GM21737 (cell line): Measurements from ENCODE around the gene TARM1.
"Not testable (repeated sequence)": the region's sequence is repeated elsewhere in the genome, so short reads cannot be mapped to it uniquely, and the experiment has no call there.

ENCODE experiments used
- ATAC-seq: cut with Tn5 transposase; IDR thresholded peaks from one replicate; pipeline ENCODE4 v1.9.1; 2021; ENCODE audit warnings: mild to moderate bottlenecking, moderate library complexity; ENCODE audit not compliant: unreplicated experiment

Gene TARM1

DNA sequence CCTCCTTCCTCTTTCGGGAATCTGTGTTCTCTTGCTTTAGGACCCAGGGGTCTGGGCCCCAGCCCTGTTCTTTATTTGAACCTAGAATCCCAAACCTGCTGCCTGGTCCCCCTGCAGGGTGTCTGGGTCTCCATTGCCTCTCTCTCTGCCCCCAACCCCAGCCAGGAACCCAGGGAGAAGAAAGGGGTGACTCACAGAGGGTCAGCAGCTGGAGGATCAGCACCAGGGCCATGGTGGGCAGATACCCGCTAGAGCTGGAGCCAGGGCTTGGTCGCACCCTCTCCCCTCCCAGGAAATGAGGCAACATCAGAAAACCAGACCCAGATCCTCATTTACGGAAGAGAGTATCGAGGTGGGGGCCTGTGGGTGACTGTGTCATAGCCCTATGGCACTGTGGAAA, 19.4 kb upstream of the TARM1 start, which contains the start of gene OSCAR:
Gene OSCAR (minus strand): TSS at position 243 of the 400 bp plus-strand sequence. CDS start 11 bp downstream, at position 232.
- ATAC-seq, result no peak

DNA sequence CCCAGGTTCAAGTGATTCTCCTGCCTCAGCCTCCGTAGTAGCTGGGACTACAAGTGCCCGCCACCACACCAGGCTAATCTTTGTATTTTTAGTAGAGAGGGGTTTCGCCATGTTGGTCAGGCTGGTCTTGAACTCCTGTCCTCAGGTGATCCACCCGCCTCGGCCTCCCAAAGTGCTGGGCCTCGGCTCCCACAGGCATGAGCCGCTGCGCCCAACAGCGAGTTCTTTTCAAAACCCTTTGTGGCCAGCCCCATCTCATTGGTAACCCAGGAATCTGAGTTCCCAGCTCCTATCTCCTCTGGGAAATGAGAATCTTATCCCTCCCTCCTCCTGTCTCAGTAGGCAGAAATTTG, 18.7 kb upstream of the TARM1 start:
- not testable (repeated sequence) for ATAC-seq

DNA sequence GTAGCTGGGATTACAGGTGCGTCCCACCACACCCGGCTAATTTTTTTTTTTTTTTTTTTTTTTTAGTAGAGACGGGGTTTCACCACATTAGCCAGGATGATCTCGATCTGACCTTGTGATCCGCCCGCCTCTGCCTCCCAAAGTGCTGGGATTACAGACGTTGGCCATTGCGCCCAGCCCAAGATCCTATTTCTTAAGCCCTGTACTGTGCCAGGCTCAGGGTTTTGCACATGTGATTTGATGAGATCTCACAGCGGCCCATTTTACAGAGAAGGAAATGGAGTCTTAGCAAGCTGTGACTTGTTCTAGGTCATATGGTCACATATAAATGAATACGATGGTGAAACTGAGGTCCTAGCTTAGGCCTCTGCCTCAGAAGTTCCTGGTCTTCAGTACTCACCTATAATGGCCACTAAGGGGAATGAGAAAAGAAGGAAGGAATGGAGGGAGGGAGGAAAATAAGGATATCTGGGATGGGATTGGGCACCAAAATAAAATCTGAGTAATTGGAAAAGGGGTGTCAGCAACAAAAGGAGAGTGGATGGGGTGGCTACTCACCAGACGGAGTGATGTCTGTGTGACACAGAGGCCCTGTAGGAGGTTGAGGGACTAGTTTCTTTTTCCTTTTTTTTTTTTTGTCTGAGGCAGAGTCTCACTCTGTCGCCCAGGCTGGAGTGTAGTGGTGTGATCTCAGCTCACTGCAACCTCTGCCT, 18.2 kb upstream of the TARM1 start:
- no peak for ATAC-seq

DNA sequence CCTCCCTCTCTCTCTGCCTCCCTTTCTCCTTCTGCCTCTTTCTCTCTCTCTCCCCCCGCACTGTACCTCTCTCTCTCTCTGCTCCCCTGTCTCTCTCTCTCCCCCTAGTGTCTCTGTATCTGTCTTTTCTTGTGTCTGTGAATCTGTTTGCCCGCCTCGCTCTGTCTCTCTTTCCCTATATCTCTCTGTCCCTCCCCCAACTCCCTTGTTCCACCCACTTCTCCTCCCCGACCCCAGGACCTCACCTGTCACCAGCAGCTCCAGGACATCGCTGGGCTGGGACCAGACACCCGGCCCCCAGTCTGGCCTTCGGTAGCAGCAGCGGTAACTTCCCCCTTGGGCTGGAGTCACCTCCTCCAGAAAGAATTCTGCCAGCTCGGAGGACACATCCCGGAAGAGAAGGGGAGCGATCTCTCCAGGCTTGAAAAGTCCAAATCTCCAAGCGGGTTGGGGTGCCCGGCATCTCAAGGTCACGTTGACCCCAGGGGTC, 15.5 kb upstream of the TARM1 start:
- no peak for ATAC-seq

DNA sequence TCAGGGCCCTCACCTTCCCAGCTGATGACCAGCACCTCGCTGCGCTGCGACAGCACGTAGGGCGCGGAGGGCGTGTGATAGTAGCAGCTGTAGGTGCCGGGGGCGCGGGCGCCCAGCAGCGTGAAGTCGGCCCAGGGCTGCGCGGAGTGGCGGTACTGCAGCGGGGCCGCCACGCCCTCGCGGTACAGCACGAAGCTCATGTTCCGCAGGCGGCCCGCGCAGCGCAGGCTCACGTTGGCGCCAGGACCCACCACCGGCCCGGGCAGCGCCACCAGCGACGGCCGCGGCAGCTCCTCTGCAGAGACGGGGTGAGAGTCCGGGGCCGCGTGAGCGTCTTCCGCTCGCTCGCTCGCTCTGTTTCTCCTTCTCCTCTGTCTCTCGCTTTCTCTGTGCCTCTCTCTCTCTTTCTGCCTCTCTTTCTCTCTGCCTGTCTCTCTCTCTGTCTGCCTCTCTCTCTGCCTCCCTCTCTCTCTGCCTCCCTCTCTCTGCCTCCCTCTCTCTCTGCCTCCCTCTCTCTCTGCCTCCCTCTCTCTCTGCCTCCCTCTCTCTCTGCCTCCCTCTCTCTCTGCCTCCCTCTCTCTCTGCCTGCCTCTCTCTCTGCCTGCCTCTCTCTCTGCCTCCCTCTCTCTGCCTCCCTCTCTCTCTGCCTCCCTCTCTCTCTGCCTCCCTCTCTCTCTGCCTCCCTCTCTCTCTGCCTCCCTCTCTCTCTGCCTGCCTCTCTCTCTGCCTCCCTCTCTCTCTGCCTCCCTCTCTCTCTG, 14.9 kb upstream of the TARM1 start:
- not testable (repeated sequence) for ATAC-seq

DNA sequence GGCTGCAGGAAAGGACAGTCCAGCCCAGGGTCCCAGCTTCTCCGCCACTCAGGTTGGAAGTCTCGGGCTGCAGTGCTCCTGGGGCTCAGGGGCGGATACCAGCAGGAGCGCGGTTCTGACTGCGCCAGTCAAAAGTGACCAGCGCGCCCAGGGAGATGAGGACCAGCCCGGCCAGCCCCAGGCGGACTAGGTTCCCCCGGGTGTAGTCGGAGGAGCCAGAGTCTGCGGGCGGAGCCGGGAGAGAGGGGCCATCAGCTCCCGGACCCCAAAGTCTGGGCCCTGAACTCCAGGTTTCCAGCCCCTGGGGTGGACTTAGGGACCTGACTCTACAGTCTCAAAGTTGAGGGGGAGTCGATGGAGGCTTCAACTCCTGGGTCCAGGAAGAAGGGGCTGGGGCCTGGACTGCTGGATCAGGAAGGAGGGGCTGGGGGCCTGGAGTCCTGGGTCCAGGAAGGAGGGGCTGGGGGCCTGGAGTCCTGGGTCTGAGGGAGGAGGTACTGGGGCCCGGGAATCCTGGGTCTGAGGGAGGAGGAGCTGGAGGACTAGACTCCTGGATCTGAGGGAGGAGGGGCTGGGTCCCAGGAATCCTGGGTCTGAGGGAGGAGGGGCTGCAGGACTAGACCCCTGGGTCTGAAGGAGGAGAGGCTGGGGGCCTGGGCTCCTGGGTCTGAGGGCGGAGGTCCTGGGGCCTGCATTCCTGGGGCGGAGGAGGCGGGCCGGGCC, 14.1 kb upstream of the TARM1 start:
- no peak for ATAC-seq

DNA sequence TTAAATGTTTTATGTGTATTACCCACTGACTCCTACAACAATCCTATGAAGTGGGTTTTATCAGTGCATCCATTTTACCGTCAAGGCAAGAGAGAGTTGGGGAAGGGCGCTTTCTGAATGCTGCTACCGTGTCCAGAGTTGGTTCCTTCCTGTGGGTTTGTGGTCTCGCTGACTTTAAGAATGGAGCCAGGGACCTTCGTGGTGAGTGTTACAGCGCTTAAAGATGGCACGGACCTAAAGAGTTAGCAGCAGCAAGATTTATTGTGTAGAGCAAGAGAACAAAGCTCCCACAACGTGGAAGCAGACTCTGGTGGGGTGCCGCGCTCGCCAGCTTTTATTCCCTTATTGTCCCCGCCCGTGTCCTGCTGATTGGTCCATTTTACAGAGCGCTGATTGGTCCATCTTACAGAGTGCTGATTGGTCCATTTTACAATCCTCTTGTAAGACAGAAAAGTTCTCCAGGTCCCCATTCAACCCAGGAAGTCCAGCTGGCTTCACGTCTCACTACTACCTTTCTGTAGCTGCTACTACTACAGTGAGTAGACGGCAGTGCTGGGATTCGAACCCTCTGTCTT, 13.3 kb upstream of the TARM1 start:
- ATAC-seq, result no peak

DNA sequence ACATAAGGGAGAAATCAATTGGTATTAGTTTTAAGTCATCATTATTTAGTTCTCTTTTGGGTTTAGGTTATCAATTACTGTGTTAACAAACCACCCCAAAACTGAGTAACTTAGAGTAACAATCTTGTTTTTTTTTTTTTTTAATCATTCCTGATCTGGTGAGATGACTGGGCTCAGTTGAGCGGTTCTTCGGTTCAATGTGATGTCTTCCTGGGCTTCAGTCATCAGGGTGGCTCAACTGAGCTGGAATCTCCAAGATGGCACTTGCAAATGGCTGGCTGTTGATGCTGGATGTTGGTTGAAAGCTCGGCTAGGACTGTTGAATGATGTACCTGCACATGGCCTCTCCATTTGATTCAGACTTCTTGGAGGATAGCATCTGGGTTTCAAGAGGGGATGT, 3.2 kb upstream of the TARM1 start:
- ATAC-seq, result no peak

DNA sequence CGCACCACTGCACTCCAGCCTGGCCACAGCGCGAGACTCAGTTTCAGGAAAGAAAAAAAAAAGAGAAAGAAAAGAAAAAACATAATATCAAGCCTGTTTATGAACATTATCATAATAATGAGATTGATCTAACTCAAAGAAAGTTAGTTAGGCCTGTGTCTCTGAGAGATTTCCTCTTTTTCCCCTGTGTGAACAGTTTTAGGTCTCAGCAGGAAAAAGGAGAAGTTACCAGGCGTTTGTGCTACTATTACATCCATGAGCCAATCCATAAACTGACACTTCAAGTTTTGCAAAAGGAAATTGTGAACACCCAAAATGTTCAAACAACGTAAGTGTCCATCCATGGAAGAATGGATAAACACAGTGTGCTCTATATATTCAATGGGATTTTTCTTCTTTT, 3.8 kb downstream of the TARM1 start:
- no peak for ATAC-seq

DNA sequence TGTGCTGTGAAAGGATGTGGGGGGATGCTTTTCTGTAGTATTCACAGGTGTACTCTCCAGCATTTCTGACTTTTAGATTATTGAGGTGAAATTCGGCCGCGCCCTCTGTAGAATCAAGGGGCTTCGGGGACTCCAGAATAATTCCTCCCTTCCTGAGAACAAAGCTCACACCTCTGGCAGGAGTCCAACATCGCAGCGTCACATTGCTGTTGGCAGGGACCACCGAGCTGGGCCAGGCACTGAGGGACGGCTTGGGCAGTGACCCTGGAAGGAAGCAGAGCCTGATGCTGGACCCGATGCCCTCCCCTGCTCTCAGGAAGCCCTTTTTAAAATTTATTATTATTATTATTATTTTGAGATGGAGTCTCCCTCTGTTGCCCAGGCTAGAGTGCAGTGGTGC, 6.3 kb downstream of the TARM1 start:
- ATAC-seq, result no peak

DNA sequence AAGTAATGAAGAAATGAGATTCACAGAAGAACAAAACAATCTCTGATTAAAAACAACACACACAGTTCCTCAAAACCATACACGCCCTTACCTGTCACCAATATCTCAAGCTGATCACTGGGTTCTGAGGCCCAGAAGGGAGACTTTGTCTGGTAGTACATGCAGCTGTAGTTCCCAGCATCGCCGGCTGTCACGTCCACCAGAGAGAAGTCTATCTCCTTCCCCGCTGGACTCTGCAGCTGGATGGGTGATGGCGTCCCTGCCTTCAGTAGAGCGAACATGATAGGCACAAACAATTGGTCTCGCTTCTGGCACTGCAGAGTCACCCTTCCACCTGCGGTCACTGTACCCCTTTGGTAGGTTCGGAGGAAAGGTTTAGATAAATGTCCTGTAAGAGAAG, 7.3 kb downstream of the TARM1 start:
- ATAC-seq, result no peak

DNA sequence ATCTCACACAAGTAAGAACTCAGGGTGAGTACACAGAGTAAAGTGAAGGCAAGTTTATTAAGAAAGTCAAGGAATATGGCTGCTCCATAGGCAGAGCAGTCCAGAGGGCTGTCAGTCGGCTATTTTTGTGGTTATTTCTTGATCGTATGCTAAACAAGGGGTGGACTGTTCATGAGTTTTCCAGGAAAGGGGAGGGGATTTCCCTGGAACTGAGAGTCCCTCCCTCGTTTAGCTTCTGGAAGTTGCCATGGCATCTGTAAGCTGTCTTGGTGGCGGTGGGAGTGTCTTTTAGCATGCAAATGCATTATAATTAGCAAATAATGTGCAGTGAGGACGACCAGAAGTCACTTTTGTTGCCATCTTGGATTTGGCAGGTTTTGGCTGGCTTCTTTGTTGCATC, 11.7 kb downstream of the TARM1 start:
- ATAC-seq, result no peak

DNA sequence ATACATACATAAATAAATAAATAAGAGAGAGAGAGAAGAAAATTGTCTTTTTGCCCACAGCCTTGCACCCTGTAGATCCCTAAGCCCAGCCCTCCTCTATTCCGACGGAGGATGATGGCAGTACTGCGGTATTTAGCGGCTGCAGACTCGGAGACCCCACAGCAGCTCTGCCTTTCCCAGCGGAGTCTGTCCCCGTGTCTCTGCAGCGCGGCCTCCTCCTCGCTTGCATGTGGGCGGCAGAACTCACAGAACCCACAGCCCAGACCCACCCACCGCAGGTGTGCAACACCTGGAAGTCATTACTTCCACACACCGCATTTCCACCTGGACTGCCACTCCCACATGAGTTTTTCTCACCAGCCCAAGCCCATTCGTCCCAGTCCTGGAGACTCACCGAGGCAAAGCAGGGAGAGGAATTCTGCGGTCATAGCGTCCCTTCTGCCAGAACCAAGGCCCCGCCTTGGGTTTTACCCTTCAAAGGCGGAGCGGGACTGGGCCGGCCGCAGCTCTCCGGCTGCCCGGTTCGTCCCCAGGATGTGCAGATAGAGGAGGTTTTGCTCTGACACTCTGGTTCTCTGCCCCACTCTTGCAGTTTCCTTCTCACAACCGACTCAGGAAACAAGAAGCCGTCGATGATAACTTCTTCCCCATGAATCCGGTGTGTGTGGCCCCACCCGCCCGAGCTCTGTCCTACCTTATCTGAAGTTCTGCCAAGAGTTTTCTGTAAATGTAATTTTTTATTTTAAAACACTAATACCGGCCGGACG, 17.6 kb downstream of the TARM1 start, which contains the start of gene VSTM1:
Gene VSTM1 (minus strand): TSS at position 548 of the 767 bp plus-strand sequence. CDS start 120 bp downstream, at position 428.
- no peak for ATAC-seq

DNA sequence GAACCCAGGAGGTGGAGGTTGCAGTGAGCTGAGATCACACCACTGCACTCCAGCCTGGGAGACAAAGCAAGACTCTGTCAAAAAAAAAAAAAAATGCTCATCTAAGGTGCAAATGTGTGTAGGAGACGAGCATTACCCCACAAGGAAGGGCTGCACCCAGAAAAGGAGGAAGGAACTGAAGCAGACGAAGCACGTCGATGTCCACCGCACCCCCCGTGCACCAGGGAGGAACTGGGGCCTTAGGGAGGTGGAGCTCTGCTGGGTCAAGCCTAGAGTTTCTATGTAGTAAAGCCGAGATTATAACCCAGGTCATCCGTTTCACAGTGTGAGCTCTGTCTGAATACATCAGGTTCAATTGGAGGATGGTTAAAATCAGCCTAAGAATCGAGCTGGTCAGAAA, 18.5 kb downstream of the TARM1 start:
- ATAC-seq, result no peak

DNA sequence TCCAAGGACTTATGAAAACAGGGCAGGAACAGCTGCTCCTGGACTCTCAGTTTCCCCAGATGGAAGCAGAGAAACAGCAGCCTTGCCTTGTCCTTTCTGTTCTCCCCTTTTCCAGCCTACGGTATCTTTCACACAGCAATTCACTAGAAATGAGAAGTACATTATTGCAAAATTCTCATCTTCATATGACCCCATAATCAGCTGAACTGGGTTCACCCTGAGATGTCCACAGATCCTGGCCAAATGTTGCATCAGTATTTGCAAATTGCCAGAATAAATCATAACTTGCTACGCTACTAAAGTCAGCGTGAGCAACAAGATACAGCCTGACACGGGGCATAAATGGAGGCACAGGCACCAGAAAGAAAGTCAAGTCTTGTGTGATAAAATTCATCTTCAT, 33.5 kb downstream of the TARM1 start:
- no peak for ATAC-seq

DNA sequence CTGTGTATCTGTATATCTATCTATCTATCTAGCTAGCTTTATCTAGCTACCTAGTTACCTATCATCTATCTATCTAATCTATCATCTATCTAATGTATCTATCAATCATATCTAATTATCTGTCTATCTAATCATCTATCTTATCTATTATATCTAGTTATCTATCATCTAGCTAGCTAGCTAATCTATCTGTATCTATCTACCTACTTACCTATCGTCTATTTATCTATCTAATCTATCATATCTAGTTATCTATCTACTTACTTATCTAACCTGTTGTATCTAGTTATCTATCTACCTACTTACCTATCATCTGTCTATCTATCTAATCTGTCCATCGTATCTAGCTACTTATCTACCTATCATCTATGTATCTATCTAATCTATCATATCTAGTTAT, 35.4 kb downstream of the TARM1 start:
- ATAC-seq, result no peak

DNA sequence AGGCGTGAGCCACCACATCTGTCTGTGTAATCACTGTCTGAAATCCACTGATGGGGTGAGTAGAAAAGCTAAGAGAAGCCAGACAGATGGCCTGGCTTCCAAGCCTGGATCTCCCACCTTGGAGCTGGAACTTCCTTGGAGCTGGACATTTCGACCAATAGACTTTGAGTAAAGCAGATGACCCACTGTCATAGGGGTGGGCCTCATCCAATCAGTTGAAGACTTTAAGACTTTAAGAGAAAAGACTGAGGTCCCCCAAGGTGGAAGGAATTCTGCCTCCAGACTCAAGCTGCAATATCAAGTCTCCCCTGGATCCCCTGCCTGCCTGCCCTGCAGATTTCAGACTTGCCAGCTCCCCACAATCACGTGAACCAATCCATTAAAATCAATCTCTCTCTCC, 38.2 kb downstream of the TARM1 start:
- no peak for ATAC-seq

DNA sequence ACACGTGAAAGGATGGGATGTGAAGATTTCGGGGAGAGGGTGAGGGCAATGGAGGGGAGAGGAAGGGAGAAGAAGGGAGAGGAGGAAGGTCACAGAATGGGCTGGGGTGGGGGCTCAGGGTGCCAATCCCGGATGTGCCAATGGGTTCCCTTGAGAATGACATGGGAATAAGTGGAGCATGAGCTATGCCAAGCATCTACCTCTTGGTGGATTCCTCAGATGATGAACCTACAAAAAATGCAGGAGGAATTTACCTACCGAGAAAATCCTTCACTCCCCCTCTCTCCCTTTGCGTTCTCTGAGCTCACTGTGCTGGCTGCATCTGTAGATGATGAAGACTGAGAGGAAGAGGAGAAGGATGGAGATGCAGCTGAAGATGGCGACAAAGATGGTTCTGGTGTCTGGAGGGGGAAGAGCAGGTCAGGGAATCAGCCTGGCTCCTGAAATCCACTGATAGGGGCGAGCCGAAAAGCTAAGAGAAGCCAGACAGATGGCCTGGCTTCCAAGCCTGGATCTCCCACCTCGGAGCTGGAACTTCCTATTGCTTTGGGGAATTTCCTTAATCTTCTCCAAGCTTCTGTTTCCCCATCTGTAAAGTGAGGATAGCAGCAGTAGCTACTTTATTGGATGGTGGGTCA, 39.1 kb downstream of the TARM1 start:
- ATAC-seq, result no peak

DNA sequence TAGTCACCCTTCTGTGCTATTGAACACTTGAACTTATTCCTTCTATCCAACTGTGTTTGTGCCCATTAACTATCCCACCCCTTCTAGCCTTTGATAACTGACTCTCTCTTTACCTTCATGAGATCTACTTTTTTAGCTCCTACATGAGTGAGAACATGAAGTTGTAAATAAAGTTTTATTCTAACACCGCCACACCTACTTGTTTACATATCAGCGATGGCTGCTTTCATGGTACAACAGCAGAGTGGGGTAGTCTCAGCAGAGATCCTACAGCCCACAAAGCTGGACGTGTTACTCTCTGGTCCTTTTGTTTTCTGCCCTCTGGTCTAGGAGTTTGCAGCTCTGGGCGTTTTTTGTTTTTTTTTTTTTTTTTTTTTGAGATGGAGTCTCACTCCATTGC, 41.2 kb downstream of the TARM1 start:
- no peak for ATAC-seq

DNA sequence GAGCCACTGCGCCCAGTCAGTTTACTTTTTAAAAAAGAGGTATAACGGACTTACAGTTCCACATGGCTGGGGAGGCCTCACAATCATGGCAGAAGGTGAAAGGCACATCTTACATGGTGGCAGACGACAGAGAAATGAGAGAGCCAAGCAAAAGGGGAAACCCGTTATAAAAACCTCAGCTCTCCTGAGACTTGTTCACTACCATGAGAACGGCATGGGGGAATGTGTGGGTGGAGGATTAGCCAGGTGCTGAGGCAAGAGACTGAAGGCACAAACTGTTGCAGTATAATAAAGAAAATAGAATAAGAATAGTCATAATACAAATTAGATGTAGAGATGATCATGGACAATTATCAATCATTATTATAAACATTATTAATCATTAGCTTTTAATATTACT, 44.6 kb downstream of the TARM1 start:
- not testable (repeated sequence) for ATAC-seq
